Measurements from ENCODE around the gene SUPV3L1.
"Not testable (repeated sequence)": the region's sequence is repeated elsewhere in the genome, so short reads cannot be mapped to it uniquely, and the experiment has no call there.

SUPV3L1 gene

GRCh38 chr10:69172241-69172982, 7.6 kb upstream of the SUPV3L1 start:
- in situ Hi-C loops (cut with MboI; ENCODE audit: low sequenced_read_pairs, unreplicated experiment): no loop called here
- peak; percentile 44 for DNase-seq (ENCODE audit: low spot score)
- no peak for TF ChIP-seq CTCF (IDR thresholded peaks at IDR 0.05; ENCODE audit: borderline replicate concordance, control extremely low read depth, extremely low read depth, insufficient read depth, missing control alignments)

GRCh38 chr10:69175326-69175725, 4.7 kb upstream of the SUPV3L1 start:
- in situ Hi-C loops (cut with MboI; ENCODE audit: low sequenced_read_pairs, unreplicated experiment); DNase-seq (ENCODE audit: low spot score): not testable (repeated sequence)

- in situ Hi-C loops (cut with MboI; ENCODE audit: low sequenced_read_pairs, unreplicated experiment): no loop called here
- DNase-seq (ENCODE audit: low spot score): no peak
- no peak for TF ChIP-seq CTCF (IDR thresholded peaks at IDR 0.05; ENCODE audit: borderline replicate concordance, control extremely low read depth, extremely low read depth, insufficient read depth, missing control alignments)
Observed at GRCh38 chr10:69176823-69177222, 3.2 kb upstream of the SUPV3L1 start.

GRCh38 chr10:69179089-69179742, 818 bp upstream of the SUPV3L1 start:
- in situ Hi-C loops (cut with MboI; ENCODE audit: low sequenced_read_pairs, unreplicated experiment): no loop called here
- DNase-seq (ENCODE audit: low spot score): no peak
- TF ChIP-seq CTCF (IDR thresholded peaks at IDR 0.05; ENCODE audit: borderline replicate concordance, control extremely low read depth, extremely low read depth, insufficient read depth, missing control alignments): no peak

- no peak for DNase-seq (ENCODE audit: low spot score)
- TF ChIP-seq CTCF (IDR thresholded peaks at IDR 0.05; ENCODE audit: borderline replicate concordance, control extremely low read depth, extremely low read depth, insufficient read depth, missing control alignments): no peak
- in situ Hi-C loops (cut with MboI; ENCODE audit: low sequenced_read_pairs, unreplicated experiment): no loop called here
Observed at GRCh38 chr10:69180525-69181204, 631 bp downstream of the SUPV3L1 start.

- in situ Hi-C loops (cut with MboI; ENCODE audit: low sequenced_read_pairs, unreplicated experiment): no loop called here
- TF ChIP-seq CTCF (IDR thresholded peaks at IDR 0.05; ENCODE audit: borderline replicate concordance, control extremely low read depth, extremely low read depth, insufficient read depth, missing control alignments): no peak
- no peak for DNase-seq (ENCODE audit: low spot score)
Observed at GRCh38 chr10:69181433-69181832, 1.4 kb downstream of the SUPV3L1 start.

- in situ Hi-C loops (cut with MboI; ENCODE audit: low sequenced_read_pairs, unreplicated experiment): no loop called here
- DNase-seq (ENCODE audit: low spot score): no peak
- TF ChIP-seq CTCF (IDR thresholded peaks at IDR 0.05; ENCODE audit: borderline replicate concordance, control extremely low read depth, extremely low read depth, insufficient read depth, missing control alignments): no peak
Observed at GRCh38 chr10:69182005-69182404, 2.0 kb downstream of the SUPV3L1 start.

Measured in GM13976 (cell line).